ENCODE data around the gene DNAH17.

The DNAH17 gene

DNA sequence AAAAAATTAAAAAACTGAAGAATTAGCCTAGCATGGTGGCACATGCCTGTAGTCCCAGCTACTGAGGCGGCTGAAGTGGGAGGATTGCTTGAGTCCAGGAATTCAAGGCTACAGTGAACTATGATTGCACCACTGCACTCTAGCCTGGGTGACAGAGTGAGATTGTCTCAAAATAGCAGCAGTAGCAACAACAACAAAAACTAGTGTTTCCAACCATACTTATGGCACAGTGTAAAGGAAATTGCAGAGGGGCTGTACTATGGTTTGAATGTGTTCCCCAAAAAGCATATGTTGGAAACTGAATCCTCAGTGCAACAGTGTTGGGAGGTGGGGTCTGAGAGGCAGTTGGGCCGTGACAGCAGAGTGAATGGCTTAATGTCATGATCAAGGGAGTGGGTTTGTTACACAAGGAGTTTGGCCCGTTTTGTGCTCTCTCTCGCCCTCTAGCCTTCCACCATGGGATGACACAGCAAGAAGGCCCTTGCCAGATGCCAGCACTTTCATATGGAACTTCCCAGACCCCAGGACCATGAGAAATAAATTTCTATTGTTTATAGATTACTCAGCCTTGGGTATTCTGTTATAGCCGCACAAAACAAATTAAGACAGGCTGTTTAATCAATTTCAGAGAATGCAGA lies 128.7 kb downstream of the DNAH17 start:
- no peak for DNase-seq

GRCh38 chr17:78446833-78447232 lies 130.4 kb downstream of the DNAH17 start:
- DNase-seq: no peak

DNA sequence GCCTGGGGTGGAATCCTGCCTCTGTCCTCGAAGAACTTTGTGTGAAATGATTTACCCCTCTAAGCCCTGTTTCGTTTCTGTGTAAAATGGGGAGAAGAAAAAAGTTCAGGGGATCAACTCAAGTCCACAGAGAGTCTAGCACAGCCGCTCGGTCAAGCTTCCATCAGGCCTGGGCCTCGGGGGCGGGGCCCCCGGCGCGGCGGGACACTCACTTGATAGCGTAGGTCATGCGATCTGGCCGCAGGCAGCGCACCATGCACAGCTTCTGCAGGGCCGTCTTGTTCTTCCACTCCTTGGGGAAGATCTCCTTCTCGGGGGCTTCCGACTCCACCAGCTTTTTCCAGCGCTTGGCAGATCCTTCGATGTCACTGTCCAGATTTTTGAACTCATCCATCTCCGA lies 132.8 kb downstream of the DNAH17 start:
- no peak for DNase-seq

GRCh38 chr17:78442648-78443218 lies 134.5 kb downstream of the DNAH17 start:
- DNase-seq: no peak

DNA sequence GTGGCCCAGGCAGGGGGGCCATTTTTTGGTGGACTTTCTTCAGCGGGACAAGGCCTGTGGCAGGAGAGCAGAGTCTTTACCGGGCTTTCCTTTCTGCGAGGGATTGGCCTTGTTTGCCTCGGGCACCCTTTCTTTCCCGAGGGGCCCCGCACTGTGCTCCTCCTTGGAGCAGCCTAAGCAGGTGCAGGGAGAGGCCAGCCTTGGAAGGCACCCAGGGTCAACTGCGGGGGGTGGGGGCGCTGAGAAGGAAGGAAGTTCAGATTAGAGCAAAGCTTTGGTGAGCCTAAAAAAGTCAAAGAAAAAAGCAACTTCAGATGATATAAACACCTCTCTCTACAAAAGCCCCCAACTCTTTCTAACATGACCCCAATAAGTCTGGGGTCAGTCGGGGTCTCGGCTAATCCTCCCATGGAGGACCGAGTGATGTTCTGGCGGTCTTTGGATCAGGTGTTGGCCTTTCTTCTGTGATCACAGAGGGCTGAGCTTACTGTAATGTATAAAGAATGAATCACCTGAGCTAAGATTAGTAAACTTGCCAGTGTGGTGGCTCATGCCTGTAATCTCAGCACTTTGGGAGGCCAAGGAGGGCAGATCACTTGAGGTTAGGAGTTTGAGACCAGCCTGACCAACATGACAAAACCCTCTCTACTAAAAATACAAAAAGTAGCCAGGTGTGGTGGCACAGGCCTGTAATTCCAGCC lies 135.8 kb downstream of the DNAH17 start:
- DNase-seq: no peak

DNA sequence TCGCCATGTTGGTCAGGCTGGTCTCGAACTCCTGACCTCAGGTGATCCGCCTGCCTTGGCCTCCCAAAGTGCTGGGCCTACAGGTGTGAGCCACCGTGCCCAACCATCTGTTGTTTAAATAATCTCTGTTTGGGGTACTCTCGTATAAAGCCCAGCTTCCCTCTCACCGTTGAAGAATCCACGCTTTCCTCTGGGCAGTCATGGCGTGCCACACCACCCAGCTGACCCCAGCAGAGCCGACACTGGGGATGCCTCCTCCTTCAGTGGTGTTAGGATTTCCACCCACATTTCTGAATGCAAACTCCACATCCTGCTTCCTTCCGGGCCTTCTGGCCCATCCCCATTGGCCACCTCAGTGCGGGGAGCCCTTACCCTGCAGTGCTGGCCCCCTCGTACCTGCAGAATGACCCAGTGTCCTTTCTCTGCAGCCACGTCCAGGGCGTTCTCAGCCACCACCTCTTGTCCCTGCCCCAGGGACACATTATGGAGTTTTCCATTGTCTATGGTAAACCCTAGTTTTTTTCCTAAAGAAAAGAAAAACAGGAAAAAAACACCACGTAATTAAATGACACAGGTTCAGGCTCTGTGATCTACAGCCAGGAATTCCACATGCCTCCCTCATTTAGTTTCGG lies 138.4 kb downstream of the DNAH17 start:
- DNase-seq: no peak

- DNase-seq: no peak
Measured at GRCh38 chr17:78438271-78438691, 138.9 kb downstream of the DNAH17 start.

DNA sequence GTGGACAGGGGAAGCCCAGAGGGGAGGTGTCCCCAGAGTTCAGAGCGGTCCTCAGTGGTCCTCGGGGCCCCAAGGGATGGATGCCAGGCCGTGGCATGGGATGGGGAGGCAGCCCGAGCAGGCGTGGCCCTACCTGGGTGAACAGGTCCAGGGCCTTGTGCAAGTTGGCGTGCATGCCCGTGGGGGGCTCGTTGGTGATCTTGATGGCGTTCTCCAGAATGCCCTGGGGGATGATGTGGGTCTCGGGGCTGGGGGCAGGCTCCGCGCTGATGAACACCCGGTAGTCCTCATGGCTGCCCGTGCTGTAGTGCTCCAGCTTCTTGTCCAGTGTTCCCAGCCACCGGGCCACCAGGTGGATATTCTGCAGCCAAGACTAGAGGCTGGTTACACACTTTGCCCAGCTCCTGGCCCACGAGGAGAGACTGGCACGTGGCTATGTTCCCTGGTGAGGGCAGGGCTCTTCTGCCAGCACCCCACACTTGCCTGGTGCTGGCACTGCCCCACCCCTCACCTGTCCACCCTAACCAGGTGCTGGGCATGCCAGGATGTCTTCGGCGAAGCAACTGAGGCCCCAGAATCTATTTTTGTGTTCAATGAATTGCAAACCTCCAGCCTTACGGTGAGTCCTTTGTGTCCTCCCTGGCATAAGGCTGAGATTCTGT lies 139.6 kb downstream of the DNAH17 start:
- DNase-seq: no peak

DNA sequence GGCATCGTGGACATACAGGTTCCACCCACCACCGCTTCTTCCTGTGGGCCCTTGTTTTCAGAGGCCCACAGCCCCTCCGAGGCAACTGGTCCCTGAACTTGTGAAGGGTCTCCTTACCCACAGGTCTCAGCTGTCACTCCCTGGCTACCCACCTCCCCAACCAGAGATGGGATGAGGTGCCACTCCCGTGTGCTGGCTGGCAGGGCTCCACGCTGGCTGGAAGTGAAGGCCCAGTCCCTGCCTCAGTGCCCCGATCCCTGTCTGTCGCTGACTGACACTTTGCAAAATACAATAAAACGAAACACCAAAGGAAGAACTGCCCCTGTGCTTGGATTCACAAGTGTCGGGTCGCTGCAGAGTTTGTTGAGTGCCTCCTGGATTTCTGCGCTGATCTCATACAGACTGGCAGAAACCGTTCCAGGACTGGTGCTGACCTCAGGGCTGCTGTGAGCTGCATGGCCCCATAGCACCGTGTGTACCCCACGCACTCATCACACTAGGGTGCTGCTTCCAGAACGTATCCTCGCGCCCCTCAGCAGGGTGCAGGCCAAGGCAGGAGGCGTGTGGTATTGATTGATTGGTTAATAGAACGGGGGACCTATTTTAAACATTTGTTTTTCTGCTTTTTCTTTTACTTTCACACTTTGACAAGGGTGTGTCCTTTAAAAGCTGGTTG lies 141.7 kb downstream of the DNAH17 start:
- no peak for DNase-seq

GRCh38 chr17:78434455-78435329 lies 142.5 kb downstream of the DNAH17 start:
- no peak for DNase-seq

- no peak for DNase-seq
Measured at GRCh38 chr17:78433780-78434335, 143.3 kb downstream of the DNAH17 start.

- DNase-seq: no peak
Measured at GRCh38 chr17:78433013-78433727, 144.0 kb downstream of the DNAH17 start.

GRCh38 chr17:78432226-78433012 lies 144.8 kb downstream of the DNAH17 start:
- no peak for DNase-seq

DNA sequence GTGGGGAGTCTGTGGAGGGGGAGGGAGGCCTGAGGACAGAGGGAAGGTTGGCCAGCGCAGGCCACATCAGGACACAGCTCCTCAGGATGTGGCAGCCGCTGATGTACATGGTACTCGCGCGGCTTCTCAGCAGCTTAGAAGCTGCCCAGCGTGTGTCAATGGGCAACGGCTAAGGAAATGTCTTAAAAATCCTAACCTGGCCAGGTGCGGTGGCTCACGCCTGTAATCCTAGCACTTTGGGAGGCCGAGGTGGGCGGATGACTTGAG lies 145.6 kb downstream of the DNAH17 start:
- DNase-seq: no peak

- no peak for DNase-seq
Measured at GRCh38 chr17:78430892-78431691, 146.1 kb downstream of the DNAH17 start.

DNA sequence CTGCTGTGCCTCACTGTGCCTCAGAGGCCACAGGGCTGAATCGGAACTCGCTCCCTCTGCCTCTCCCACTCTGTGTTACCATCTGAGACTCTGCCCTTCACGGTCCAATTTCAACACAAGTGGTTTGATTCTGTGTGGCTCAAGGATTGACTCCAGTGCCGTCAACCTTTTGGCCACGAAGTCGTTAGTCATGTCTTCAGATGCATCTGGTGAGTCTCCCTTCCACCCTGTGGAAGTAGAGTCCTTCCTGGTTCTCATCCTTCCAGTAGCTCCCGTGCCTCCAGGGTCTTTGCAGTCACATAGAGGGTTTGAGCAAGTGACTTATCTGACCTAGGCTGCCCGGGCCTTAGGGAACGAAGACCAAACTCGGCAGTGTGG lies 147.6 kb downstream of the DNAH17 start:
- no peak for DNase-seq

DNA sequence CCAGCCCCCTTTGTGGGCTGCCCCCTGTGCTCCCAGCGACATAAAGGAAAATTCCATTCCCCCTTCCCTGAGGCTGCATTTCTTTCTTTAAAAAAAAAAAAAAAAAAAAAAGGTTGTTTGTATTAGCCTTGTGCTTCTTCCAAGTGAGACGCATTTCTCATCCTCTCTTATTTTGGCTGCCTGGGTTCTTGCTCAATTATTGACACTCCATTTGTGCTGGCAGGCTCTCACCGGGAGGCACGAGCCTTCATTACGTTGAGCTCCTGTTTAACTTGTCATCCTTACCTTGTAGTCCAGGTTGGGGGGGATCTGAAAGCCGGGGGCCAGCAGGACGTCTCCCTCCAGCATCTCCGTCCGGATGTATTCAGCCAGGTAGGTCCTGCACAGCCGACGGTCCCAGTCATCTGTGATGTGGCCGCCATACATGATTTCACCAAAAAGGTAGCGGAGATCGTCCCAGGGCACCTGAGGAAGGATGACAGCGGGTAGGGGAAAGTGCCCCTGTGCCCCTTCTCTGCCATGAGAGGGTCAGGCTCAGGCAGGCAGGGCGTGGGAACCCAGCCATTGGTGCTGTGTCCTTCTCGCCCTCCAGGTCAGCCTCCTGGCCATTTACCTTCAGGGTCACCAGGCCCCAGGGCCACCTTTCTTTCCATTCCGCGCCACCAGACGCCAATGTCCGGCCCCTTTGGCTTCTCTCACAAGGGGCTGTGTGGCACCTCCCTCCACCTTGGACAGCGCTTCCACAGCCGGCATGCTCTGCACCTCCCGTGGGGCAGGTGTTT lies 148.2 kb downstream of the DNAH17 start:
- DNase-seq: no peak

- no peak for DNase-seq
Measured at GRCh38 chr17:78428025-78428575, 149.1 kb downstream of the DNAH17 start.

Measured in CD4-positive, alpha-beta T cell treated with Interleukin-4 for 4 hours (primary cell).